Glomerular visceral epithelial cell (primary cell): Measurements from ENCODE around the gene PIK3IP1.
A peak's percentile ranks its signal among the peaks of the same experiment; 100 is the strongest.

Source experiments
- DNase-seq: peaks from one replicate; pipeline ENCODE4 v3.0.0-alpha.2; 2016; ENCODE audit errors: extremely low spot score

PIK3IP1 gene

DNA sequence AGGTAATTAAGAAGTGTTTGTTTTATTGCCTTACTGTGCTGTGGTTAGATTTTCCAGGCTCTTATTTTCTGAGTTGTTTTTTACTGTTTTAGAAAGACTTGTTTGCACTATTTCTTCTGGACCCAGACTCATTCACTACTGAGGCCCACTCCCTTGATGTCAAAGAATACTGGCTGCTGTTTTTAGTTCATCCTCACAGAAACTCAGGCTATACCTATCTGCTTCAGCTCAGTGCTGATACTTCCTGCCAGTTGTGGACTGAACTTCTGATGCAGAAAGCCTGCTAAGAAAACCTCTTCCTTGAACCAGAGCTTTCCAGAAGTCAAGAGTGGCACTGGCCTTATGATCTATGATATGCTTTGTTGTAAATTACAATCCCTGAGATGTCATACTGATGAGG lies 15.9 kb upstream of the PIK3IP1 start:
- DNase-seq, result no peak

DNA sequence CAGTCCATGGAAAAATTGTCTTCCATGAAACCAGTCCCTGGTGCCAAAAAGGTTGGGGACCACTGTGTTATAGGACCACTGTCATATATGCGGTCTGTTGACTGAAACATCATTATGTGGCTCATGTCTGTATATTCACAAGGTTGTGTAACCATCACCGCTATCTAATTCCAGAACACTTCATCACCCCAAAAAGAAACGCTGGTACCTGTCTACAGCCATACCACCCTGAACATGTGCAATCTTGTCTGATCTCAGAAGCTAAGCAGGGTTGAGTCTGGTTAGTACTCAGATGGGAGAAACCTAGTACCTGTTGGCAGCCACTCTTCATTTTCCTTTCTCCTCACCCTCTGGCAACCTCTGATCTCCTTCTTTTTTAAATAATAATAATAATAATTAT lies 12.9 kb upstream of the PIK3IP1 start:
- no peak for DNase-seq

DNA sequence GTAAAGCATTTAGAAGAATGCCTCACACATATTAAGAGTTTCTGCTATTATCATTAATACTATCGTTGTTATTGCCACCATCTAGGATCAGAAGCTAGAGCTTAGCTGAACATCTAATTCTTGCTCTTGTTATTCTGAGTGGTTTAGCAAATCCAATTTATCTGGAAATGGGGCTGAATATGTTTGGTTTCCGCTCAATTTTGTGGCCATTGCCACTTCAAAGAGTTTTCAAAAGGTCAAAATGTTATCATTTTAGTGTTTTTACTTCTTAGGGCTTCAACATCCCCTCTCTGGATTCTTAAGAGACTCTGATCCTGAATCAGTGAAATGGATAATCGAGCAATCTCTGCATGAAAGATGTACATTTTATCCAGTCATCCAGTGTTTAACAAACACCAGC lies 10.2 kb upstream of the PIK3IP1 start:
- DNase-seq, result no peak

DNA sequence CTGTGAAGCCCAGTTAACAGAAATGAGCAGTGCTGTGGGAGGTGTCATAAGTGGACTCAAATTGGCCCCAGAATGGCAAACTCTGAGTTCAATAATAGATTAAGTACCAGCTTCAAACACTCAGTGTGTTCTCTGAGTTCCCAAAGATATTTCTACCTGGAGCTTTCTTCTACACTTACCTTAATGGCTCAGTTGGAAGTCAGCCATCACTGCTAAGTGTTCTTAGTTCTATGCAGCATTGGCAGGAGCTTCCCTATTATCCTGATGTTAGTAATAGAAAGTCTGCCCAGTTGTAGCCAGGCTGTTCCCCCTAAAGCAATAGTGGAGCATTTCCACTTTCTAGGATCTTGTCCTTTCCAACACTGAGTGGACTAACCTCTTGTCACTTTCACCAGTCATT lies 9.7 kb upstream of the PIK3IP1 start:
- no peak for DNase-seq

DNA sequence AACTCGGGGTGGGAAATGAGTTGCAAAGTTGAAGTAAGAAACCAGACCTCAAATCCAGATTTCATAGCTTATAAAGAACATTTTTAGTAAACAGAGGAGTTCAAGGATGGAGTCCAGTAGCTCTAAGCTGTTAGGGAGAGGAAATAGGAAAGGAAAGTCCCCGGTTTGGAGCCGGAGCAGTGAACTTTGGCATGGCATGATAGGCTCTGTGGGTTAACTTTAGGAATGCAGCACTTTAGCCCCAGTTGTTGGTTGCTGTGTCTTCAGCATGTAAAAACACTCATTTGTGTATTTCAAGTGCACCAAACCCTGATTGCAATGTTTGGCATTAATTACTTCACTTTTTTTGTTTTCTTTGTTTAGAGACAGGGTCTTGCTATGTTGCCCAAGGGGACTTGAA lies 8.6 kb upstream of the PIK3IP1 start:
- no peak for DNase-seq

DNA sequence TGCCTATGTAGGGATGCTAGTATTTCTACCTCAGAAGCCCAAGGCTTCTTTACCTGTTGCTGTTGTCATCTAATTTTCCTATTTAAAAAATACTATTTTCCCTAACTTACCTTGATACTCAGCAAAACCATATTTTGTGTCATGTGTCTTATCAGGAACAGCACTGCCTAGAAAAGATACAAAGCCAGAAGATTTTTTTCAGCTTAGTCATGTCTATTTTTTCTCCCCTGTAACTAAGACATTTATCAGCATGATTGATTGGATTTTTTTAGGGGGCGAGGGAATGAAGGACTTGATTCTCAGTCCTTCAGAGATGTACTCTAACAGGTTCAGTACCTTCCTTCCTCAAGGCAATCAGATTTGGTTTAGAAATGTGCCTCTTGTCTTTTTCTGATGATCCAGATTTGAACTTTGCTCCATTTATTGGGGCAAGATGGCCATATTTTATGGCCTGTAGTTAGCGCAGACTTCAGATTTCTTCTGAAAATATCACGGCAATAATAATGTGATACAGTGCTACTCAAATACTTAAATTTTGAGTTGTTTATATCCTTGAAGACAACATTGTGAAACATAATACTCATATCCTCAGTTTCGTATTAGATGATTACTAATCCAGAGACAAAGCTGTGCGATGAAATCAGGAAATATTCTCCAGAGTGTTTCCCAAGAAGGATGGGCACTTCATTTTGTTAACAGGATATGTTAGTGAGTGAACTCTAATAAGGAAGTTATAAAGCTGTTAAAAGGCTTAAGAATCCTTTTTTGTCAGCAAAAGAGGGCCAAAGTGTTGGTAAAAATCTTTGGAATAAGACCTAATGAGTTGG lies 3.8 kb upstream of the PIK3IP1 start:
- DNase-seq, result no peak

DNA sequence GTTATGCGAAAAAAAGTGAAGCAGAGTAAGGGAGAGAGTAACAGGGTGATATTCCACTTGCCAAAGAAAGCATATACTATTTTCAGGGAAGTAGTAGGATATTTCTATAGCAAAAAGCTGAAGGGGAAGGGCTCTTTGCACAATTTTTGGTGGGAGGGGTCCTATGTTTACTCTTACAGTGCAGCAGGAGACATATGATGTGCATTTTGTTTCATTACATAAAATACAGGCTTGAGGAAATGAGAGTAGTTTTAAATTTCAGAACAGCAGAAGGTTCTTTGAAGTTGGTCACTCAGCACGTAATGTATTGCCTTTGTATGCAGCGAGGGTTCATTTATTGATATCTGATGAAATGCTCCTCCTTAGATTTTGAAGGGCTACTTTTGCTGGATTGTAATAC lies 3.1 kb upstream of the PIK3IP1 start:
- DNase-seq, result no peak

DNA sequence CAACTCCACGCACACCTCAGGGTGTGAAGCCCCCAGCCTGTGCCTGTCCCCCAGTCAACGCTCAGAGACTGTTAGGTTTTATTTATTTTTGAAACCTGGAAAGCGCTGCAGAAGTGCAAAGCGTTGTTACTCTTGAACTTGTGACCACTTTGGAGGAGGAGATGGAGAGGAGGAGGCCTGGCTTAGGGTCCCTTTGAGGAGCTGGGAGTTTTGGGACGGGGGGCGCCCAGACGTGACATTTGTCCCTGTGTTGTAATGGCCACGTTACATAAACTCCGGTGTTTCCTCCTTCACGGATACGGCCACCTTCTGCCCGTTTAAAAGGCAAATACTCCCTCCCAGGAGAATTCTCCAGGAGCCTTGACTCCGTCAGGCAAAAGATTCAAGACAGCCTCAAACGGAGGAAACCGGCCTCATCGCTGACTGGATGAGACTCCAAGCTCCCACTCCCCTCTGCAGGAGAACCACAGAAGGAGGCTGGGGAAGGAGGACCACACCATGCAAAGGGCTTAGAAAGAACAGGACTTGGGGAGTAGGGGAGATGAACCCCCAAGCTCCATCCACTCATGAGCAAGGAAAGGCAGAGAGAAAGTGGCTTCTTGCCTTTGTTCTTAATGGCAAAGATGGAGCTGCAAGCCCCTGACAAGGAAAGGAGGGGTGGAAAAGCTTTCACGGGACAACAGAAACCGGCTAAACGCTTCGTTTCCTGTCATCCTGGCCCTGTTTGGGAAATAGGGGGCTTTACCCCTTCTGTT lies 630 bp downstream of the PIK3IP1 start:
- DNase-seq, result no peak

DNA sequence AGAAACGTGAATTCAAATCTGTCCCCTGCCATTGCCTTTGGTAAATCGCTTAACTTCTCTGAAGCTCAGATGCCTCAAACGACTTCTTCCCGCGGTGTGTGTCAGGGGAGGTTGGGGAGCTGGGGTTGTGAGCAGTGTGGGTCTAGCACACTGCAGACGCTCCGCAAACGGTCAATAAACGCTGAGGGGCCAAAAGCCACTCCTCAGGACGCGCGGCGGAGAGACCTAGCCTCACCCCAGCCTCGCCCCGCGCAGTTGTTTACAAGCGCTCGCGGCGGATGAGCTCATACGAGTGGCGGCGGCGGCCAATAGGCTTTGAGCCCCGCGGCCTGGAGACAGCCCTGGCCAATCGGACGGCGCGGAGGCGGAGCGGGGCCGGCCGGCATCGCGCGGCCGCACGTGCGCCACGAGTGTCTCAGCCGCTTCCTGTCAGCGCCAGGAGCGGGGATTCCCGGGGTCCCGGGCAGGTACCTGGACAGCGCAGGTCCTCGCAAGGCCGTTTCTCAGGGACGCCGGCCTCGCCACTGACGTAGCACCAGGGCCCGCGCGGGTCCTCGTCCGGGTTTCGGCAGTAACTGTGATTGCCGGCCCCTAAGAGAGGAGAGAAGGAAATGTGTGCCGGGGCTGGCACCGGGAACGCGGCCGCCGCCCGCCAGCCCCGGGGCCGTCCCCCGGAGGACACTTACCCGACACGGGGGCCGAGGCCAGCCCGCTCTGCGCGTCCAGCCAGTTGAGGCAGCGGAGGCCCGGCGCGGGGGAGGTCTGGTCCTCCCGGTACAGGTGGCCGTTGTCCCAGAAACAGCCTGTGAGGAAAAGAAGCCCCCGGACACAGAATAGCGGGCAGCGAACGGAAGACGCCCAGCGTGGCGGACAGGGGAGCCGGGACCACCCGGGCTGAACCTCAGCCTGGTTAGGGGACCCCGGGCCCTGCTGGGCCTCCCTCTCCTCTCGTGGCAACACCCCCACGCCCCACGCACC lies 1.5 kb downstream of the PIK3IP1 start:
- peak; percentile 87 for DNase-seq

DNA sequence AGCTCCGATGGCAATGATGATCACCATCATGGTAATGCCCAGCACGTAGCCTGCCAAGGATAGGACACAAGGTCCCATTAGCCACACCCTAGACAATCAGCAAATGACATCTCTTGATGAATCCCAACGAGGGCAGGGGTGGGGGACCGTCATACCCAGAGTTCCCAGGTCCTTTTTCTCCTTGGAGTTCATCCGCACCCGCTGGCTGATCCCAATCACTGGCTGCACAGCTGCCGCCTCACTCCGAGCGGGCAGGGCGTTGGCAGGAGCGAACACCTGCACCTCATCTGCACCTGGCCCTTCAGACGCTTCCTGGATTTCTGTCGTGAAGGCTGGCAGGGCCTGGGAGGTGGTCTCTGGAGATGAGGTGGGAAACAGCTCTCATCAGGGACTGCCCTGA lies 2.9 kb downstream of the PIK3IP1 start:
- DNase-seq, result no peak

DNA sequence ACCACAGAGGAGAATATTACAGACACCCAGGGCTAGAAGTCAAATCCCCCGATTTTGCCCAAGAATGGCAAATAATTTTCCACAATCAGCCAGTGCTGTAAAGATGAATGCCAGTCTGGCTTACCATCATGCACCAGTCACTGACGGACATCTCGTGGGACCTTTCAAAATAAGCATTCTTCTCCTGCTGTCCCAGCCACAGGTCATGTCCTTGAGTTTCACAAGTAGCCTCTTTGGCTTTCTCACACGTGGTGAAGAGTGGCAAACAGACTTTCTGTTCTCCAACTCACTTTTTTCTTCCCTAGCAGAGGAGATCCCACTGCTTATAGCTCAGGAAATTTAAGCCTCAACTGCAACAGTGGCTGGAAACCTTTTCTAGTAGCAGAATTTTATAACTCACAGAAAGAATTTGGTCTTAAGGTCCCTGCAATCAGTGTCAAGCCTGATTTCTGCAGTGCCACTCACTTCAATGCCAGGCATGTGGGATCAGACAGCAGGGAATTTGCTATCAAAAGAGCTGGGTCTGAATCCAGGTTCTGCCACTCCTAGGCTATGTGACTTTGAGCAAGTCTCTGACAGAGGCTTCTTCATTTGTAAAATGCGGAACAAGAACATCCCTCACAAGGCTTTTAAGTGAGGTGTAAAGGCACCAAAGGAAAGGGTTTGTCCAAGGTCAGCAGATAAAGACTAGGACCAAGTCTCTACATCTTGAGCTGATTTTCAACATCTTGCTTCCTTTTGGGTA lies 3.6 kb downstream of the PIK3IP1 start:
- DNase-seq, result no peak

DNA sequence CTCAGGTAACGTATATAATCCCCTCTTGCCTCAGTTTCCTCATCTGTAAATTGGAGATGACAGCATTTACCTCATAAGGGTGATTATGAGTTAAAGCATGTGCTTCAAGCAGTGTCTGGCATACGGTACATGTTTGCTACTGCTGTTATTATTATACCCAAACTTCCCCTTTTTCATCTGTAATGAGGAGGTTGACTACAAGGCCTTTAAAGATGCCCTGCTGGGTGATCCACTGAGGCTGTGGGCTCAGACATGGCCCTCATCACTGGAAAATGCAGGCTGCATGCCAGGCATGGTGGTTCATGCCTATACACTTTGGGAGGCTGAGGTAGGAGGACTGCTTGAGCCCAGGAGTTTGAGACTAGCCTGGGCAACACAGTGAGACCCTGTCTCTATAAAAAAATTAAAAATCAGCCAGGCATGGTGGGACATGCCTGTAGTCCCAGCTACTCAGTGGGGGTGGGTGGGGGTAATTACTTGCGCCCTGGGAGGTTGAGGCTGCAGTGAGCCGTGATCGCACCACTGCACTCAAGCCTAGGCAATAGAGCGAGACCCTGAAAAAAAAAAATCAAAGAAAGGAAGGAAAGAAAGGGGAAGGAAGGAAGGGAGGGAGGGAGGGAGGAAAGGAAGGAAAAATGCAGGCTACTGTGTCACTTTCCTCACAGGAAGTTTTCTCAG lies 4.3 kb downstream of the PIK3IP1 start:
- DNase-seq, result no peak

DNA sequence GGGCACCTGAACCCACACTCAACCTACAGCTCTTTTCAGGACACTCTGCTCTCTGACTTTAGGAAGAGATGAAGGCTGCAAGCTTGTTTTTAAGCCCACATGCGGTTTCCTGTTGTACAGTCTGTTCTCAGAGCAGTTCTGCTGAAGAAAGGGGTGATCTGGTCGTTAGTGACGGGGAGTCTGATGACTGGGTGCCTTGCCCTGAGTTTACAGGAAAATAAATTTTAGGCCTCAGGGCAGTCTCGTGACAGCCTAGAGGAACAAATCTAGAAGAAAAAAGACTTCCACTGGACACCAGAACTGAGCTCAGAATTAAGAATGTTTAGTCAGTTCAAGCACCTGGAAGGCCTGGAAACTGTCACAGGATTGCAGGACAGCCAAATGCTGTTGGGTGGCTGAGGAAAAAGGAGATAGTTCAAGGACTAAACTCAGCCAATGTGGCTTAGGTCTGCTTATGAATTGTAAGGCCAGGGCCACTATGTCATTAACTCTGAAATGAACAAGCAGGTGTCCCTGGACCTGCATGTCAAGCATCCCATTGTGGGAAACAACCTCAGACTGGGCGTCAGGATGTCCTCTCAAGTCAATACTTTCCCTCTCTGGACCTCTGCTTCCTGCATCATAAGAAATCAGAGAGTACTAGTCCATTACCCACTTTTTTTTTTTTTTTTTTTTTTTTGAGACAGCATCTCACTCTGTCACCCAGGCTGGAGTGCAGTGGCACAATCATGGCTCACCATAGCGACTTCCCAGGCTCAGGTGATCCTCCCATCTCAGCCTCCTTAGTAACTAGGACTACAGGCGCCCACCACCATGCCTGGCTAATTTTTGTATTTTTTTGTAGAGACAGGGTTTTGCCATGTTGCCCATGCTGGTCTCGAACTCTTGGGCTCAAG lies 5.7 kb downstream of the PIK3IP1 start:
- no peak for DNase-seq

DNA sequence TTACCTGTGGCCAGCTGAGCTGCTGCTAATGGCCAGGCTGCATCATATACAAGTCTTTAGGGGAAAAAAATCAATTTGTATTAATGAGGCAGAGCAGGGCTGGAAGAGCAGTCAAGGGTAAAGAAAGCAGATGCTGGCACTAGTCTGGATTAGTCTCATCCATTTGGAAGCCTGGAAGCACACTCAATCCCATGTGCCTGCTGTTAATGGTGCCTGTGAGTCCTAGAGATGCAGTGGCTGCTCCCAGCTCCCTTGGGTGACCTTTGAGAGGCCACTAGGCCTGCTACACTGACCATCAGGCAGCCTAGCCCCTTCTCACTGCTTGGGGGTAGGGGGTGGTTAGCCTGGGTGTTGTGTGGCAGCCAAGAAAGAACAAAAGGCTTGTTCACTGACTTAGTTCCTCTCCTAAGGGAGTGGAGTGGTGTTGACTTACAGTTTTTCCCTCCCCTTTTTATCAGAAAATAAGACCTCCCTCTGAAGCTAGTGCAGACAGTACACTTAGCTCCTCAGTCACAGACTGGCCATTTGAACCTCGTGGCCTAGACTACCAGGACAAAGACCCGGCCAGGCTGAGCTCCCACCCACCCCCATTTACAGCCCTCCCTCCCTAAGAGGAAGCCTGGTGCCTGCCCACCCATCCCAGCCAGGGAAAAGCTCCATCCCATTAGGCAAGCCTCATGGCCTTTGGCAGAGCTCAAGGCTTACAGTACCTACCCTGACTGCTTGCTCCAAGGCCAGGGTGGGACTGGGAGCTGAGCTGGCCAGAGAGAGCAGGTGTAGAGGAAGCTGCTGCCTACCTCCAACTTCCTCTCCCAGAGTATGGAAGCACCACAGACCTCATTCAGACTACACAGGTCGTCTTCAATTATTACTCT lies 7.8 kb downstream of the PIK3IP1 start:
- no peak for DNase-seq

DNA sequence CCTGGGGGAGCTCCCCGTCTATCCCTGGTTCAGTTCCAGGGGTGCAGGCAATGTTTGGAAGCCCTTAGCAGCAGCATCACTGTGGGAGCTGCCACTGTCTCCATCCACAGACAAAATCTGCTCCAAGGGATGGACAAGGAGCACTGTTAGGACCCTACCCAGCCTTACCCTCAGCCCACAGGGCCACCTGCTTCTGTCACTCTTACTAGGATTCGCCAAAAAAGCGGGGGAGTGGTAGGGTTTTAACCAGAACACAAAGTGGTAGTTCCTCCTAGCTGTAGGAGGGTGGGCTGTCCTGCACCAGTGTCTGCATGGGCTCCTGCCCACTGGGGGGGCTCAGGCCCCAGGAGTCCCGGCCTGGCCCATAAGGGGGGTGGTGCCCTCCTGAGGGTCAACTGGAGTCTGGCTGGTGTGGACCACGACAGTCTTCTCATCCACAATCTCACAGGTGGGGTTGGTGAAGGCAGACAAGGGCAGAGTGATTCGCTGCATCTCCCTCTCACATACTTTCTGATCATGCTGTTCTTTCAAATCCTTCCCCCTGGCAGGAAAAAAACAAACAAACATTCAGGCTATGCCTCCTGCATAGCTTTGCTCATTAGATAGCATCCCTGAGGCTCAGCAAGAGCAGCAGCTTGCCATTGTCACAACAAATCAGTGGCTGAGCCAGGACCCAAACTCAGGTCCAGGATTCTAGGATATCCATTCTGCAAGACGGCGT lies 9.4 kb downstream of the PIK3IP1 start:
- DNase-seq, result no peak

DNA sequence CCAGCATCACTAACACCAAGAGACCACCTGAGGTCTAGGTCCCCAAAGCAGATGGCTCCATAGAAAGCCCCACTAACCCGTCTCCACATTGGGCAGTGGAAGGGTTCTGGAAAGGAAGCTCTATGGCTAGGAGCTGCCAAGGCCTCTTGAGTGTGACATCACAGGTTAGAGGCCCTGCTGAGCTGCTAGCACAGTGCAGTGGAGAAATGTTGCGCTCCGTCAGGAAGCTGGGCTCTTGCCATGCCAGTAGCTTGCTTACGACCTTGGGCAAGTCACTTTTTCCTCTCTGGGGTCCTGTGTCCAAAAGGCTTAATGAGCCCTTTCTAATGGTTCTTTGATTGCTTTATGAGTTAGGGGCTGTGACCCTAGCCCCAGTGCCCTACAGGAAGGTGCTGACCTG lies 10.6 kb downstream of the PIK3IP1 start:
- DNase-seq, result no peak

DNA sequence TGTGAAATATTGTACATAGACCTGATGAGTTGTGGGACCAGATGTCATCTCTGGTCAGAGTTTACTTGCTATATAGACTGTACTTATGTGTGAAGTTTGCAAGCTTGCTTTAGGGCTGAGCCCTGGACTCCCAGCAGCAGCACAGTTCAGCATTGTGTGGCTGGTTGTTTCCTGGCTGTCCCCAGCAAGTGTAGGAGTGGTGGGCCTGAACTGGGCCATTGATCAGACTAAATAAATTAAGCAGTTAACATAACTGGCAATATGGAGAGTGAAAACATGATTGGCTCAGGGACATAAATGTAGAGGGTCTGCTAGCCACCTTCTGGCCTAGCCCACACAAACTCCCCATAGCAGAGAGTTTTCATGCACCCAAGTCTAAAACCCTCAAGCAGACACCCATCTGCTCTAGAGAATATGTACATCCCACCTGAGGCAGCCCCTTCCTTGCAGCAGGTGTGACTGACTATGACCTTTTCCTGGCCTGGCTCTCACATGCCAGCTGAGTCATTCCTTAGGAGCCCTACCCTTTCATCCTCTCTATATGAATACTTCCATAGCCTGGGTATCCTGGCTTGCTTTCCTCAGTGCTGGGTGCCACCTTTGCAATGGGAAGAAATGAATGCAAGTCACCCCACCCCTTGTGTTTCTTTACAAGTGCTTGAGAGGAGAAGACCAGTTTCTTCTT lies 12.3 kb downstream of the PIK3IP1 start:
- DNase-seq, result no peak

DNA sequence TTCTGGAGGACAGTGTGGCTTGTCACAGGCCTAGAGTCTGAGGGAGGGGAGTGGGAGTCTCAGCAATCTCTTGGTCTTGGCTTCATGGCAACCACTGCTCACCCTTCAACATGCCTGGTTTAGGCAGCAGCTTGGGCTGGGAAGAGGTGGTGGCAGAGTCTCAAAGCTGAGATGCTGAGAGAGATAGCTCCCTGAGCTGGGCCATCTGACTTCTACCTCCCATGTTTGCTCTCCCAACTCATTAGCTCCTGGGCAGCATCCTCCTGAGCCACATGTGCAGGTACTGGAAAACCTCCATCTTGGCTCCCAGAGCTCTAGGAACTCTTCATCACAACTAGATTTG lies 13.0 kb downstream of the PIK3IP1 start:
- DNase-seq, result no peak
